Measurements from ENCODE around the gene RASAL2.

DNA sequence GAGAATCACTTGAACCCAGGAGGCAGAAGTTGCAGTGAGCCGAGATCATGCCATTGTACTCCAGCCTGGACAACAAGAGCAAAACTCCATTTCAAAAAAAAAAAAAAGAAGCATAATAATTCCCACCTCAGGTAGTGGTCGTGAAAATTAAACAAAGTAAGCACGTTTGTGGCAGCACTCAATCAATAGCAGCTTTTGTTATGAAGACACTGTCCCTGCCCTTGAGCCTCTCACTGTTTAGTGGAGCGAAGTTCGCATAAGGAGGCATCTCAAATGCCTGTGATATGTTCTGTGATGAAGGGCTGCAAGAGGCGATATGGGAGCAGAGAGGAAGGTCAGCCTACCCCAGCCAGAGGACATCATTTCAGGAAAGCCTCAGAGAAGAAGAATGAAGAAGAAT is 43.8 kb upstream of the RASAL2 start:
- TF ChIP-seq, protein P1, sequence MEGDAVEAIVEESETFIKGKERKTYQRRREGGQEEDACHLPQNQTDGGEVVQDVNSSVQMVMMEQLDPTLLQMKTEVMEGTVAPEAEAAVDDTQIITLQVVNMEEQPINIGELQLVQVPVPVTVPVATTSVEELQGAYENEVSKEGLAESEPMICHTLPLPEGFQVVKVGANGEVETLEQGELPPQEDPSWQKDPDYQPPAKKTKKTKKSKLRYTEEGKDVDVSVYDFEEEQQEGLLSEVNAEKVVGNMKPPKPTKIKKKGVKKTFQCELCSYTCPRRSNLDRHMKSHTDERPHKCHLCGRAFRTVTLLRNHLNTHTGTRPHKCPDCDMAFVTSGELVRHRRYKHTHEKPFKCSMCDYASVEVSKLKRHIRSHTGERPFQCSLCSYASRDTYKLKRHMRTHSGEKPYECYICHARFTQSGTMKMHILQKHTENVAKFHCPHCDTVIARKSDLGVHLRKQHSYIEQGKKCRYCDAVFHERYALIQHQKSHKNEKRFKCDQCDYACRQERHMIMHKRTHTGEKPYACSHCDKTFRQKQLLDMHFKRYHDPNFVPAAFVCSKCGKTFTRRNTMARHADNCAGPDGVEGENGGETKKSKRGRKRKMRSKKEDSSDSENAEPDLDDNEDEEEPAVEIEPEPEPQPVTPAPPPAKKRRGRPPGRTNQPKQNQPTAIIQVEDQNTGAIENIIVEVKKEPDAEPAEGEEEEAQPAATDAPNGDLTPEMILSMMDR (IDR thresholded peaks at IDR 0.05 in 2 of 3, conservative IDR thresholded peaks at IDR 0.05 in 1 of 3; ENCODE audit: insufficient read depth in 2 of 3, low read depth in 1 of 3, low read length in 3 of 3), result no peak
- no peak for TF ChIP-seq KLF6 (CRISPR knock-in tag; IDR thresholded peaks at IDR 0.05; ENCODE audit: borderline replicate concordance)
- TF ChIP-seq POLR2A (conservative IDR thresholded peaks at IDR 0.05), result no peak
- no peak for TF ChIP-seq GABPA (tag; conservative IDR thresholded peaks at IDR 0.05; ENCODE audit: low read depth)
- TF ChIP-seq FOXP1 (CRISPR knock-in tag; IDR thresholded peaks at IDR 0.05), result no peak
- TF ChIP-seq SETDB1 (IDR thresholded peaks at IDR 0.05; ENCODE audit: low read length), result no peak
- no peak for TF ChIP-seq DNMT1 (IDR thresholded peaks at IDR 0.05)
- TF ChIP-seq SMAD4 (CRISPR knock-in tag; conservative IDR thresholded peaks at IDR 0.05), result no peak
- TF ChIP-seq ZFP36 (IDR thresholded peaks at IDR 0.05; ENCODE audit: low read depth, low read length, partially characterized antibody), result no peak
- TF ChIP-seq POLR2AphosphoS5 (IDR thresholded peaks at IDR 0.05; ENCODE audit: control insufficient read depth, insufficient read depth, low read depth, low read length), result no peak
- TF ChIP-seq POLR2H (tag; IDR thresholded peaks at IDR 0.05; ENCODE audit: low read depth), result no peak
- TF ChIP-seq ZNF217 (CRISPR knock-in tag; IDR thresholded peaks at IDR 0.05), result no peak
- TF ChIP-seq EZH2 (IDR thresholded peaks at IDR 0.05; ENCODE audit: borderline replicate concordance, low read depth, low read length), result no peak
- no peak for TF ChIP-seq EP400 (IDR thresholded peaks at IDR 0.05)

Data from K562 (cell line).